CD8-positive, alpha-beta memory T cell (primary cell): ENCODE data around the gene KLK3. TPM values are rescaled to one million over a fixed set of nuclear protein-coding genes. Genes with fewer than 3 reads are reported as not detected.

Experiments used
- CTCF ChIA-PET: fragments of 350-600 bp; sonication (Branson Sonifier 250); formaldehyde crosslinking; loops from one replicate; lab custom pipeline; 2021; ENCODE audit warnings: antibody characterized with exemption; lab: Charles Lee
- POLR2A ChIA-PET: fragments of 350-600 bp; sonication (Branson Sonifier 250); formaldehyde crosslinking; loops from one replicate; lab custom pipeline; 2021; ENCODE audit warnings: antibody characterized with exemption; lab: Charles Lee
- DNase-seq, 5 donors: peaks; one replicate each; pipeline versions ENCODE4 v3.0.0 to v3.0.0-alpha.2; 2020 to 2022; ENCODE audit warnings: mixed read lengths in 1 of 5
- H3K27ac ChIP-seq: one replicate; pipeline ENCODE4 v1.7.0; 2013; ENCODE audit warnings: low read depth, mild to moderate bottlenecking, low read length, moderate library complexity
- H3K27me3 ChIP-seq: 2 replicates; pipeline ENCODE4 v1.7.0; 2013; ENCODE audit warnings: low read length, mild to moderate bottlenecking; ENCODE audit not compliant: insufficient read depth, poor library complexity, severe bottlenecking
- H3K36me3 ChIP-seq: 2 replicates; pipeline ENCODE4 v1.7.0; 2013; ENCODE audit warnings: mild to moderate bottlenecking, low read length, moderate library complexity; ENCODE audit not compliant: insufficient read depth
- H3K4me1 ChIP-seq: 2 replicates; pipeline ENCODE4 v1.7.0; 2013; ENCODE audit warnings: mild to moderate bottlenecking, low read length, moderate library complexity; ENCODE audit not compliant: insufficient read depth
- H3K4me3 ChIP-seq: 2 replicates; pipeline ENCODE4 v1.7.0; 2013; ENCODE audit warnings: mild to moderate bottlenecking, low read length
- H3K9me3 ChIP-seq: 2 replicates; pipeline ENCODE4 v1.7.0; 2013; ENCODE audit warnings: mild to moderate bottlenecking, low read length
- H3K27ac Mint-ChIP-seq, 8 donors: one replicate each; pipeline ENCODE4 v1.8.0; 2020 to 2021; ENCODE audit warnings: mixed read lengths in 8 of 8, mild to moderate bottlenecking in 6 of 8, inconsistent platforms in 3 of 8, moderate library complexity in 3 of 8
- H3K27me3 Mint-ChIP-seq, 2 donors: one replicate each; pipeline ENCODE4 v1.8.0; 2020 to 2021; ENCODE audit warnings: mixed read lengths in 2 of 2, mild to moderate bottlenecking in 1 of 2, moderate library complexity in 1 of 2
- H3K36me3 Mint-ChIP-seq, 3 donors: one replicate each; pipeline ENCODE4 v1.8.0; 2020 to 2021; ENCODE audit warnings: mixed read lengths in 3 of 3, inconsistent platforms in 1 of 3, mild to moderate bottlenecking in 1 of 3
- H3K4me1 Mint-ChIP-seq, 3 donors: one replicate each; pipeline ENCODE4 v1.8.0; 2020 to 2021; ENCODE audit warnings: mixed read lengths in 3 of 3, inconsistent platforms in 1 of 3, mild to moderate bottlenecking in 1 of 3
- H3K4me3 Mint-ChIP-seq, 7 donors: one replicate each; pipeline ENCODE4 v1.8.0; 2020 to 2021; ENCODE audit warnings: mixed read lengths in 7 of 7, mild to moderate bottlenecking in 6 of 7, moderate library complexity in 4 of 7, inconsistent platforms in 2 of 7
- H3K9me3 Mint-ChIP-seq, 5 donors: one replicate each; pipeline ENCODE4 v1.8.0; 2020 to 2022; ENCODE audit warnings: mixed read lengths in 5 of 5, mild to moderate bottlenecking in 3 of 5, moderate library complexity in 2 of 5, inconsistent platforms in 1 of 5
- polyA plus RNA-seq: library from polyadenylated mRNA; unstranded; fragments of 300-500 nt; fragmentation: Illumina TruSeq; gene quantifications from one replicate; pipeline ENCODE4 v1.2.3, GENCODE V29; 2021
- total RNA-seq, 2 experiments: library from RNA; stranded (reverse); gene quantifications; one replicate each; pipeline ENCODE4 v1.2.3, GENCODE V29; 2021

KLK3 gene
- total and polyA plus RNA-seq, 3 experiments from 2014 or later: not detected

DNA sequence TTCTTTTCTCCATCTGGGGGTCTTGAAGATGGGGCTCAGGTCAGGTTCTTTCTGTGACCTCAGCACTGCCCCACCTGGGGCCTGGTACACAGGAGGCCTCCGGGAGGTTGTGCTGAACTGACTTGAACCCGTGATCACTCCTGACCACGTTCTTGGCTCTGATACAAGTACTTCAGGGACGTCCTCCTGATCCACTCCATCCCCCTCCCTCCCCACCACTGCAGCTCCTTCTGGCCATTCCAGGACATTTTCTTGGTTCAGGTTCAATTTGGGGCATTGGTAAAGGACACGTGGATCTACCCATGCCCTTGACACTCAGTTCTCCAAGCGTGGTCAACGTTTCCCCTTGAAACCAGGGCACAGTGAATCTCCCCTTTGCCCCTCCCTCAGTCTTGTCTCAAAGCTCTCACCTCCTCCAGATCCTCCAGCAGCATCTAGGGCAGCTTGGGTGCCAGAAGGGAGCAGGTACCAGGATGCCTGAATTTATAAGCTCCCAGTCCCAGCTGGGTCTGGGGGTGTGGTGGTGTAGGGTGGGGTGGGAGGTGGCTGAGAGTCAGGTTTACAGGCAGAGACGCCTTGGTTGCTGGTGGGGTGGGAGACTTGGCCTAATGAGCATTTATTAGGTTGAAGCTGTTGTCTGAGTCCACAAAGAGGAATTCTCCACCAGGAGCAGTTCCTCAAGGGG lies 21.5 kb upstream of the KLK3 start, which contains the start of gene KLK15:
TSS of gene KLK15 (minus strand) at position 458 of the 685 bp plus-strand sequence. CDS start 2,082 bp downstream, outside the sequence.
- peaks cover 13% of the 10 kb centered on the region for H3K4me1 ChIP-seq
- DNase-seq: no peak
- Mint-ChIP-seq H3K36me3 (no peaks in the 10 kb centered on the region), H3K27me3 (peaks cover 29 to 60% of the 10 kb centered on the region in 2 donors), H3K4me3 (peak within 1 kb of the TSS in 2 of 7 donors; percentile 42 to 74), H3K27ac (peak within 1 kb of the TSS in 2 of 8 donors; percentile 14 to 54), H3K9me3 (peaks cover 0 to 2% (median 0%) of the 10 kb centered on the region in 5 donors), H3K4me1 (peaks cover 11 to 15% (median 13%) of the 10 kb centered on the region in 3 donors)
- H3K27ac ChIP-seq: no peak within 1 kb of the TSS
- H3K4me3 ChIP-seq: no peak within 1 kb of the TSS
- H3K27me3 ChIP-seq: peaks cover 10% of the 10 kb centered on the region
- H3K9me3 ChIP-seq: no peaks in the 10 kb centered on the region
- CTCF ChIA-PET: no interaction called here
- no peaks in the 10 kb centered on the region for H3K36me3 ChIP-seq
- POLR2A ChIA-PET: no interaction called here

DNA sequence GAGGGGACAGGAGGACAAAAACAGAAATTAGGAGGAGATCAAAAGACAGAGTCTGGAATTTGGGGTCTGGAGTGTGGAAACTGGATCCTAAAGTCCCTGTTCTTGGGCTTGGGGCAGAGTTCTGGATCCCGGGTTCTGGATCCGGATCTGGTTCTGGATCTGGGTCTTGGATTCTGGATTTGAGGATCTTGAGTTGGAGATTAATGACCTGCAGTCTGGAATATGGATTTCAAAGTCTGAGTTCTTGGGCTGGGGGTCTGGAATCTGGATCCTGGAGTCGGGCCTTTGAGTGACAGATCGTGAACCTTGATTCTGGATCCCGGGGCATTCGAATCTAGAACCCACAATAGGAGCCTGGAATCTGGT lies 20.9 kb upstream of the KLK3 start:
- CTCF ChIA-PET: no interaction called here
- no peak overlapping the region for H3K27ac Mint-ChIP-seq

DNA sequence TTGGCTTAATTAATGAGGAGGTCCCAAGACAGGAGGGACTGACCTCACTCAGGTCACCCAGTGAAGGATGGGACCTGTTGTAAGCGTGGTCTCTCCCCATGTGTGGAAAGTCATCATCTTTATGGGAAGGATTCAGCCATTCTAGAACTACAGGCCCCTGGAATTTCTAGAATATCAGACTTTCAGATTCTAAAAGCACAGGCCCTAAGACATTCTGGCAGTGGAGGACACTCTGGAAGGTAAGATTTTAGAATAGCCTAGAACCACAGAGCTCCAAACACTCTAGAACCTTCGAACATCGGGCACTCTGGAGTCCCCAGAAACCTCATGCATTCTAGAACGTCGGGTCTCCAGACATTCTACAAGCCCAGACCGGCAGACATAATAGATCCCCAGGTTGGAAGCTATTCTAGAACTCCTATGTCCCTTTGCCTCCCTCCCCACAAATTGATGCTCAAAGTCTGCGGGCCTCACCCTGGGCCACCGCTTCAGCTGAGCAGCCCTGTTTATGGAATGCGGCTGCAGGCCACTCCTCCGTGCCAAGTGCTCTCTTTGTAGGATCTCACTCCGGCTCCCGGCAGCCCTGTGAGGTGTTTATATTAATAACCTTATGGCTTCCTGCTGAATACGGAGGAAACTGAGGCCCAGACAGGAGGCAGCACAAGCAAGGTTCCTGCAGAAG lies 19.5 kb upstream of the KLK3 start:
- H3K27ac ChIP-seq: no peak overlapping the region
- H3K36me3 ChIP-seq: no peaks in the 10 kb centered on the region
- H3K4me3 ChIP-seq: peak overlapping the region; percentile 49
- H3K36me3 Mint-ChIP-seq: no peaks in the 10 kb centered on the region
- H3K4me1 Mint-ChIP-seq: peaks cover 11 to 15% (median 13%) of the 10 kb centered on the region in 3 donors
- H3K4me1 ChIP-seq: peaks cover 13% of the 10 kb centered on the region
- H3K27ac Mint-ChIP-seq: no peak overlapping the region
- H3K9me3 ChIP-seq: no peaks in the 10 kb centered on the region
- H3K4me3 Mint-ChIP-seq: peak overlapping the region; percentile 20 to 81 (median 70)
- H3K27me3 ChIP-seq: peaks cover 10% of the 10 kb centered on the region
- ChIA-PET POLR2A (no interaction called here), CTCF (no interaction called here)
- H3K9me3 Mint-ChIP-seq: peaks cover 0 to 2% (median 0%) of the 10 kb centered on the region in 5 donors
- DNase-seq: no peak
- H3K27me3 Mint-ChIP-seq: peaks cover 25 to 61% of the 10 kb centered on the region in 2 donors

More for the DNA sequence above, 20.9 kb upstream of the KLK3 start:
- peaks cover 10% of the 10 kb centered on the region for H3K27me3 ChIP-seq
- Mint-ChIP-seq H3K4me1 (peaks cover 11 to 15% (median 13%) of the 10 kb centered on the region in 3 donors), H3K27me3 (peaks cover 29 to 62% of the 10 kb centered on the region in 2 donors), H3K9me3 (peaks cover 0 to 2% (median 0%) of the 10 kb centered on the region in 5 donors), H3K36me3 (no peaks in the 10 kb centered on the region), H3K4me3 (peak overlapping the region in 2 of 7 donors; percentile 42 to 74)
- H3K27ac ChIP-seq: no peak overlapping the region
- DNase-seq: no peak
- POLR2A ChIA-PET: no interaction called here
- peaks cover 13% of the 10 kb centered on the region for H3K4me1 ChIP-seq
- H3K9me3 ChIP-seq: no peaks in the 10 kb centered on the region
- no peaks in the 10 kb centered on the region for H3K36me3 ChIP-seq
- no peak overlapping the region for H3K4me3 ChIP-seq

DNA sequence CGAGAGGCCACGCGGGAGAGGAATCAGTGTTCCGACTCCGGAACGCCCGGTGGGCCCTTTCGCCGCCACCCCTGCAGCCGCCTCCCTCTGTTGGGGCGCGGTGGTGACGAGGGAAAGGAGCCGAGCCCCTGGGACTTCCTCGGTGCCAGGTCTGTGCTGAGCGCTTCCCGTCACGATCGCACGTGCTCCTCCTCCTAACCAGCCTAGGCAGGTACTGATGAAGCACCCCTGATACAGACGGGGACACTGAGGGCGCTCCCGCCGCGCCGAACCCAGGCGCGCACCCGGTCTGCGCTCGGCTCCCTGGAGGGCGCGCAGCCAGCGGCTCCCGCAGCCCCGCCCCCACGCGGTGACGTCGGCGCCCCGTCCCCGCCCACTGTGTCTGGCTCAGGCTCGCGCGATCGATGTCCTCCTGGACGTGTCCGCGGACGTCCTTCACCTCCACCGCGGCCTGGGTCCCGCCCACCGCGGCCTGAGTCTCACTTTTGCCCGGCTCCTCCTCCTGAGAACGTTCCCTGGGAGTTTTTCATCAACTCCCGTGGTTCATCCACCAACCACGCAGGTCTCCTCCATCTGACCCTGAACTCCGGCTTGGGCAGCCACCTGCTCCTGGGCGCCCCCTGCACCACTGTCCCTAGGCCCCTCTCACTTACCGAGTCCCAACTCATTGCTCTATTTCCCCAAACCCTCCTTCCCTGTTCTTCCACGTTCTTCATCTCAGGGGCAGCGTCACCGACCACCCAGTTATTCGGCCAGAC lies 18.8 kb upstream of the KLK3 start:
- H3K27me3 ChIP-seq: peaks cover 10% of the 10 kb centered on the region

DNA sequence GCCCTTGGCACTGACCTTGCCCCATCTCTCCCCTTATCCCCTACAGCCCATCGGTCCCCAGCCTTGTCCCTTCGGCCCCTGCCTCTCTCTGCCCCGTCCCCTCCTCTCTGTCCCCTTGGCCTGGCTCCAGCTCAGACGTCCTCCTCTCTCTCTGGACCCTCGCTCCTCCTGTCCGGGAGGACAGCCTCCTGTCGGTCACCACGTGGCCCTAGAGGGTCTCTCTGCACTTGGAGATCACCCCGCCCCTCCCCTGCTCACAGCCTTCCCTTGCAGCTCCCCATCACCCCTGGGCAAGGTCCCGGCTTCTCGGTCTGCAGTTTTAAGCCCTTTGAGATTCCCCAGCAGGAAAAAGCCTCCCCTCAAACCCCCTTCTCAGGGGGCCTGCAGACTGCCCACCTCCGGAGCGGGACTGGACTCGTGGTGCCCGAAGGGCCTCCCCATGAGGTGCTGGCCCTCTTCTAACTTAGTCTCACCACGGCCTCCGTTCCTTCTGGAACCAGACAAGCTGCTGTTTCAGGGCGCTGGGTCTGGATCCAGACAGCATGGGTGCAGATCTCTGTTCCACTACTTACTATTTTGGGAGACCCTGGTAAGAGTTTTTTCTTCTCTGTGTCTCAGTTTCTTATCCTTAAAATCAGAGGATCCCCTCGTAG lies 18.0 kb upstream of the KLK3 start:
- H3K27ac ChIP-seq: no peak overlapping the region
- H3K9me3 Mint-ChIP-seq: peaks cover 0 to 9% (median 5%) of the 10 kb centered on the region in 5 donors
- peak overlapping the region; percentile 65 to 85 (median 82) for H3K4me3 Mint-ChIP-seq
- CTCF ChIA-PET: no interaction called here
- H3K27me3 ChIP-seq: peaks cover 10% of the 10 kb centered on the region
- no peaks in the 10 kb centered on the region for H3K36me3 Mint-ChIP-seq
- no peaks in the 10 kb centered on the region for H3K36me3 ChIP-seq
- H3K9me3 ChIP-seq: no peaks in the 10 kb centered on the region
- no peak overlapping the region for H3K4me3 ChIP-seq
- H3K4me1 Mint-ChIP-seq: peaks cover 11 to 15% (median 13%) of the 10 kb centered on the region in 3 donors
- H3K27me3 Mint-ChIP-seq: peaks cover 22 to 52% of the 10 kb centered on the region in 2 donors
- POLR2A ChIA-PET: no interaction called here
- DNase-seq: no peak
- H3K27ac Mint-ChIP-seq: peak overlapping the region in 2 of 8 donors; percentile 47 to 70
- H3K4me1 ChIP-seq: peaks cover 13% of the 10 kb centered on the region

More for the DNA sequence above, 18.8 kb upstream of the KLK3 start:
- CTCF ChIA-PET: no interaction called here
- no peak overlapping the region for H3K27ac ChIP-seq
- Mint-ChIP-seq H3K27ac (peak overlapping the region in 4 of 8 donors; percentile 33 to 70 (median 62)), H3K9me3 (peaks cover 0 to 6% (median 2%) of the 10 kb centered on the region in 5 donors), H3K27me3 (peaks cover 25 to 59% of the 10 kb centered on the region in 2 donors), H3K36me3 (no peaks in the 10 kb centered on the region), H3K4me1 (peaks cover 11 to 15% (median 13%) of the 10 kb centered on the region in 3 donors), H3K4me3 (peak overlapping the region; percentile 81 to 85 (median 82))
- H3K4me3 ChIP-seq: peak overlapping the region; percentile 49
- H3K36me3 ChIP-seq: no peaks in the 10 kb centered on the region
- DNase-seq: peak; percentile 40 to 56 (median 45)
- peaks cover 13% of the 10 kb centered on the region for H3K4me1 ChIP-seq
- no peaks in the 10 kb centered on the region for H3K9me3 ChIP-seq
- POLR2A ChIA-PET: no interaction called here

DNA sequence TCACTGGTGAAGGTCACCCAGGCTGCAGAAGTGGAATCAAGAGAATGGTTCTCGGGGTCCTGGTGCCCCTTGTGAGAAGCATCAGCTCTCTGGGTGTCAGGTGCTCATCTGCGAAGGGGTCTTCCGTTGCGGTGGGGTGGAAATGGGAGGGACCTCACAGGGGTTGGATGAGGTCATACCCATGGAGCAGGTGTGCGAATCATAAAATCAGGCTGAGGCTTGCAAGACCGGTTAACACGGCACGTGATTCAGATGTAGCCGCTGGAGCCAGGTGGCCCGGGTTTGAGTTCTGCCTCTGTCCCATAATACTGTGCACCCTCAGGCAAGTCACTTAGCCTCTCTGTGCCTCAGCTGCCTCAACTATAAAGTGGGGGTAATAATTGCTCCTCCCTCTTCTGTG lies 17.4 kb upstream of the KLK3 start:
- H3K9me3 ChIP-seq: no peaks in the 10 kb centered on the region
- Mint-ChIP-seq H3K36me3 (no peaks in the 10 kb centered on the region), H3K4me1 (peaks cover 11 to 15% (median 13%) of the 10 kb centered on the region in 3 donors), H3K4me3 (peak overlapping the region in 5 of 7 donors; percentile 33 to 85 (median 64)), H3K27ac (no peak overlapping the region), H3K27me3 (peaks cover 18 to 49% of the 10 kb centered on the region in 2 donors), H3K9me3 (peaks cover 0 to 9% (median 7%) of the 10 kb centered on the region in 5 donors)
- H3K27ac ChIP-seq: no peak overlapping the region
- H3K36me3 ChIP-seq: no peaks in the 10 kb centered on the region
- ChIA-PET CTCF (no interaction called here), POLR2A (no interaction called here)
- no peak for DNase-seq
- H3K4me3 ChIP-seq: no peak overlapping the region
- peaks cover 10% of the 10 kb centered on the region for H3K27me3 ChIP-seq
- peaks cover 13% of the 10 kb centered on the region for H3K4me1 ChIP-seq

DNA sequence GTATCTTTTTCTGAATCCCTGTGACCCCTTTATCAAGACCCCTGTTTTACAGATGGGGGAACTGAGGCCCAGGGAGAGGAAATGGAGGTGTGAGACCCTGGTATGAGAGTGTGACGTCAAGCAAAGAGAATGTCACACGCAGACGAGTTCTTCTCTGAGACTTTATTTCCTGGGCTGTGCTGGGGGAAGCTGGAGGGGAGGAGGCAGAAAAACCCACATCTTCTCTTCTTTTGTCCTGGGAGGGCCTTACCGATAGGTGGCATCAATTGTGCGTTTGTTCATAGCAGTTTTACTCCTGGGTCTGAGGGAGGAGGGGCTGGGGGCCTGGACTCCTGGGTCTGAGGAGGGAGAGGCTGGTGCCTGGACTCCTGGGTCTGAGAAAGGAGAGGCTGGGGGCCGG lies 16.5 kb upstream of the KLK3 start:
- Mint-ChIP-seq H3K4me3 (no peak overlapping the region), H3K27me3 (peaks cover 13 to 43% of the 10 kb centered on the region in 2 donors), H3K9me3 (peaks cover 1 to 11% (median 9%) of the 10 kb centered on the region in 5 donors), H3K4me1 (peaks cover 11 to 15% (median 13%) of the 10 kb centered on the region in 3 donors), H3K27ac (peak overlapping the region in 1 of 8 donors; percentile 2), H3K36me3 (no peaks in the 10 kb centered on the region)
- Histone ChIP-seq H3K27me3 (peaks cover 10% of the 10 kb centered on the region), H3K4me1 (peaks cover 13% of the 10 kb centered on the region), H3K36me3 (no peaks in the 10 kb centered on the region), H3K27ac (no peak overlapping the region), H3K4me3 (no peak overlapping the region), H3K9me3 (no peaks in the 10 kb centered on the region)
- ChIA-PET CTCF (no interaction called here), POLR2A (no interaction called here)
- DNase-seq: no peak
